DND-41 (cell line): Measurements from ENCODE around the gene NUDT22.

Source experiments
- EZH2 ChIP-seq: IDR thresholded peaks from 3 replicates; pipeline ENCODE4 v1.6.1; 2012; ENCODE audit warnings: borderline replicate concordance, low read depth, mild to moderate bottlenecking, moderate library complexity, low read length, inconsistent platforms; ENCODE audit not compliant: severe bottlenecking
- TF ChIP-seq, protein P1 (sequence below): IDR thresholded peaks from 2 replicates; pipeline ENCODE4 v1.5.1; 2012; ENCODE audit warnings: borderline replicate concordance, low read length, moderate library complexity, mild to moderate bottlenecking; ENCODE audit not compliant: poor library complexity, severe bottlenecking; ENCODE audit errors: extremely low read depth

DNA sequence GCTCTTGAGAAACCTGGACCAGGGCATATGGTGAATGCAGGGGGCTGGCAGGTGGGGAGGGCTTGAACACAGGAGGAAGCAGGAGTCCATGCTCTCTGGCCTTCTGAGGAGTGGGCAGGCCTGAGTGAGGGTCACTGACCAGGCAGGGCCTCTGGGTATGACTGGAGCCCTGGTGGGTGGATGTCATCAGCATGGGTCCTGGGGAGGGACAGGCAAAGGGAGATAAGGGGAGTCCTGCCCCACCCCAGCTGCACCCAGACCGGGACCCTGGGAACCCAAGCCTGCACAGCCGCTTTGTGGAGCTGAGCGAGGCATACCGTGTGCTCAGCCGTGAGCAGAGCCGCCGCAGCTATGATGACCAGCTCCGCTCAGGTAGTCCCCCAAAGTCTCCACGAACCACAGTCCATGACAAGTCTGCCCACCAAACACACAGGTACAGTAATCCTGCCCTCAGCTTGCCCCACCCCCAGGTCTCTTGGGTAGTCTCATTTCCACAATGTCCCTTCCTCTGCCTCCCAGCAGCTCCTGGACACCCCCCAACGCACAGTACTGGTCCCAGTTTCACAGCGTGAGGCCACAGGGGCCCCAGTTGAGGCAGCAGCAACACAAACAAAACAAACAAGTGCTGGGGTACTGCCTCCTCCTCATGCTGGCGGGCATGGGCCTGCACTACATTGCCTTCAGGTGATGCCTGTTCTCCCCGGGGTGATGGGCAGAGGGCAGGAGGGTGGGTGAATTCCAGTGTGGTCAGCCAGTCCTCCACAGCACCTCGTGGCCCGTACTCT, 6.3 kb downstream of the NUDT22 start:
- TF ChIP-seq, protein P1, sequence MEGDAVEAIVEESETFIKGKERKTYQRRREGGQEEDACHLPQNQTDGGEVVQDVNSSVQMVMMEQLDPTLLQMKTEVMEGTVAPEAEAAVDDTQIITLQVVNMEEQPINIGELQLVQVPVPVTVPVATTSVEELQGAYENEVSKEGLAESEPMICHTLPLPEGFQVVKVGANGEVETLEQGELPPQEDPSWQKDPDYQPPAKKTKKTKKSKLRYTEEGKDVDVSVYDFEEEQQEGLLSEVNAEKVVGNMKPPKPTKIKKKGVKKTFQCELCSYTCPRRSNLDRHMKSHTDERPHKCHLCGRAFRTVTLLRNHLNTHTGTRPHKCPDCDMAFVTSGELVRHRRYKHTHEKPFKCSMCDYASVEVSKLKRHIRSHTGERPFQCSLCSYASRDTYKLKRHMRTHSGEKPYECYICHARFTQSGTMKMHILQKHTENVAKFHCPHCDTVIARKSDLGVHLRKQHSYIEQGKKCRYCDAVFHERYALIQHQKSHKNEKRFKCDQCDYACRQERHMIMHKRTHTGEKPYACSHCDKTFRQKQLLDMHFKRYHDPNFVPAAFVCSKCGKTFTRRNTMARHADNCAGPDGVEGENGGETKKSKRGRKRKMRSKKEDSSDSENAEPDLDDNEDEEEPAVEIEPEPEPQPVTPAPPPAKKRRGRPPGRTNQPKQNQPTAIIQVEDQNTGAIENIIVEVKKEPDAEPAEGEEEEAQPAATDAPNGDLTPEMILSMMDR = no peak
- no peak for TF ChIP-seq EZH2
